ENCODE measurements around the gene MACROD1.

The MACROD1 gene

DNA sequence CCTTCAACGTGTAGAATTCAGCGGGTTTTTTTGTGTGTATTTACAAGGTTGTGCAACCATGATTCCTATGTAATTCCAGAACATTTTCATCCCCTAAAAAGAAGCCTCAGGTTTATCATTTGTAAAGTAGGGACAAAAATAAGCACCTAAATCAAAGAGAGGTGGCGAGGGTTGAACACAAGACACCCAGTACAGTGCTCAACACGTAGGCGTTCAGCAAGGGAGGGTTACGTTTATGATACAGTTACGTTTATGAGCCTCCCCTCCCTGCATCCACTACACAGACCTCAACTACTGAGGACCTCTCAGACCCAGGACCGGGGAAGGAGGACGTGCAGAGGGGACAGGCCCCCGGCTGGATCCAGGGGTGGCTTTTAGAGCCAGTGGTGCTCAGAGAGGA is 85.5 kb downstream of the MACROD1 start:
- in situ Hi-C loops (cut with HindIII; ENCODE audit: low sequenced_read_pairs): no loop called here

GRCh38 chr11:64078905-64079304 is 87.0 kb downstream of the MACROD1 start:
- in situ Hi-C loops (cut with HindIII; ENCODE audit: low sequenced_read_pairs): loop anchor here (5.0 kb wide), 1 partner anchor 57 kb away; no protein-coding TSS in a partner anchor

GRCh38 chr11:64078284-64078683 is 87.6 kb downstream of the MACROD1 start:
- in situ Hi-C loops (cut with HindIII; ENCODE audit: low sequenced_read_pairs): loop anchor here (5.0 kb wide), 1 partner anchor 56 kb away; no protein-coding TSS in a partner anchor

GRCh38 chr11:64077607-64078006 is 88.3 kb downstream of the MACROD1 start:
- in situ Hi-C loops (cut with HindIII; ENCODE audit: low sequenced_read_pairs): loop anchor here (5.0 kb wide), 1 partner anchor 55 kb away; no protein-coding TSS in a partner anchor

- in situ Hi-C loops (cut with HindIII; ENCODE audit: low sequenced_read_pairs): loop anchor here (5.0 kb wide), 1 partner anchor 54 kb away; no protein-coding TSS in a partner anchor
Observed at GRCh38 chr11:64076758-64077157, 89.2 kb downstream of the MACROD1 start.

DNA sequence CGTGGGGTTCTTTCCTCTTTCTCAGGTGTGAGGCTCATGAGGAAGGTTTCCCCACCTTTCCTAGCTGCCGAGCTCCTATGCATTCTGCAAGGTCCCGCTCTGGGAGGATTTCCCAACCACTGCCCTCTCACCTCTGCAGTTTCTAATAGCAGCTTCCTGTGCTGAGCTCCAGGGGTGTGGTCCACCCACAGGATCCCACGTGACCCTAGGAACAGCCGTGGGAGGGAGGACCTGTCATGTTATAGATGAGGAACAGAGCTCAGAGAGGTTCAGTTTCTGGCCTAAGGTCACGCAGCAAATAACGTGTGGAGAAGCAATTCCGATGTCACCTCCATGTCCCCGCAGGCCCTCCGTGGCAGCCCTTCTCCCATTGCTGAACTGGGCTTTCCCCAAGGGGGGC is 91.7 kb downstream of the MACROD1 start:
- in situ Hi-C loops (cut with HindIII; ENCODE audit: low sequenced_read_pairs): no loop called here

DNA sequence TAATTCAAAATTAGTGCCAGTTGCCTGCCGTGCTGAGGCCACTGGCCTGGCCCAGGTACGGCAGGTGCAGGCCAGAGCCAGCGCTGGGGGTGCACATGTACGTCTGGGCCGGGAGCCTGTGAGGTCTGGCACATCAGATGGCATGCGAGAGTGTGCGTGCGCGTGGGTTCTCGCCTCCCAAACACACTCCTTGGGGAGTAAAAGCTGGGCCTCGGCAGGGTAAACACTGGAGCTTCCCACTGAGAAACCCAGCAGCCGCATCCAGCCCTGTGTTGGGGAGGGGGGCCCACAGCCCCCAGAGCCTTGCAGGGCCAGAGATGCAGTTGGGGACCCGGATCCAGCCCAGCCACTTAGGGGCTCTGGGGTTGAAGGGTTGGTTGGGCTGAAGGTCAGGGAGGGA is 92.4 kb downstream of the MACROD1 start:
- in situ Hi-C loops (cut with HindIII; ENCODE audit: low sequenced_read_pairs): no loop called here

- in situ Hi-C loops (cut with HindIII; ENCODE audit: low sequenced_read_pairs): no loop called here
Observed at GRCh38 chr11:64072871-64073270, 93.0 kb downstream of the MACROD1 start.

DNA sequence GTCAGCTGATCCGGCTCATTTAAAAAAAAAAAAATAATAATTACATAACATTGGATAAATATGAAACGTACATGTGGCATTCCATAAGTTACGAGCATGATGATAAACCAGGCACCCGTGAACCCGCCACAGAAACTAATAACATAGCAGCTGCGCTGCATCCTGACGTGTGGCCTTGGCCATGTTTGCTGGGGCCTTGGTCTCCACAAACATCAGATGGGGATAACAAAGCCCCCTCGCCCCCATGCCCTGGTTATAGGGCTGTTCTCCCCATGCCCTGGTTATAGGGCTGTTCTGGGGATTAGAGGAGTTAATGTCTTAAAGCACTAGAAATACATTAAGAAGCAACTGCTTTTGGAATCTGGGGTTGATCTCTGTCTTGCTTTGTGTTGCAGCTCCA is 93.5 kb downstream of the MACROD1 start:
- in situ Hi-C loops (cut with HindIII; ENCODE audit: low sequenced_read_pairs): no loop called here

DNA sequence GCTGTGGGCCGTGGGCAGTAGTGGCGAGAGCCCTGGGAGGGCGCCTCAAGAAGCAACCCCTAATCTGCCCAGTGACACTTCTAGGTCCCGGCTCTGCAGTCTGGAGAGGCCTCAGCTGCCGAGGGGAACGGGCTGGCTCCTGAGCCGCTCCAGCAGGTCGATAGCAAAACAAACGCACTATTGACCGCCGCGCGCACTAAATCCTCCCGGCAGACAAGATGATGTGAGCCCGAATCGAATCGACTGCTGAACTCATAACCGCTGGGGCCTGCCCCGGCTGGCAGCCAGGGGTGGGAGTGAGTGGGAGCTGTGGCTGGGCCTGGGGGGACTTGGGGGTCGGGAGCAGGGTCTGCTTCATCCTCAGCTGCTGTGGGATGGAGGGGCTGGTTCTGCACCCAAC is 94.1 kb downstream of the MACROD1 start:
- in situ Hi-C loops (cut with HindIII; ENCODE audit: low sequenced_read_pairs): no loop called here

GRCh38 chr11:64070314-64070681 is 95.6 kb downstream of the MACROD1 start:
- in situ Hi-C loops (cut with HindIII; ENCODE audit: low sequenced_read_pairs): no loop called here

DNA sequence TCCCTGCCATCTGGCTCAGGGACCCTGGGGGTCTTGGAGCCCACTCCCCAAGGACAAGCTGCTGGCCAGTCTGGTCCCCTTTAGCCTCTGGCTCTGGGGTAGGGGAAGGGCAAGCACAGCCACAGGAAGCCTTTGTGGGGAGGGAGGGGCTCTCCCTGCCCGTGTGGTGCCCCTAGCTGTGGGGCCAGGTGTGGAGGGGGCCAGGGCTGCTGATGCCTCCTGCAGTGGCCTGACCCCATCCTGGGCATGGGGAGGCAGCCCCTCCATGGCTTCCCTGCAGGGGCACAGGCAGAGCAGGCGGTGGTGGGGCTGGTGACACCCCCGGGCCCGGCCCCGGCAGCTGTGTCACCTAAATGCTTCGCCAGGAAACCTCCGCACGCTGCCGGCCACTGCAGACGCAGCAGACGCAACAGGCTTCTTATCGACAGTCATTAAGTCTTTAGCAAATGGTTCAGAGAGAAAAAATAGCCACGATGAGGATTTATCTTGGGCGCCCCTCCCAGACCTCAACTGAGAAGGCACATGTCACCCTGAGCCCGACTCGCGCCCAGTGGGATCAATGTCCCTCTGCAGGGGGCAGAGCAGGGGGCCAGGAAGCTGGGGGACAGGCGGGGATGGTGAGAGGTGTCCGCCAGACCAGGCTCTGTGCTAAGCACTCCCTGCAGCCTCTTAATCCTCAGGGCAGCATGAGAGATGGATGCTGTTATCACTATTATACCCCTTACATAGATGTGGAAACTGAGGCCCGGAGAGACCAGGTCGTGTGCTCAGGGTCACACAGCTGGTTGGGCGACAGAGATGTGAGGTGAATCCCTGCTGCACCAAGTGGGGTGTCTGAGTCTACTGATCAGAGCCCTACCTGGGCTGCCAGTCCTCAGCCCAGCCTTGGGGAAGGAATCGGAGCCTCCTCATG is 96.3 kb downstream of the MACROD1 start:
- in situ Hi-C loops (cut with HindIII; ENCODE audit: low sequenced_read_pairs): no loop called here

GRCh38 chr11:64068705-64069400 is 97.1 kb downstream of the MACROD1 start:
- in situ Hi-C loops (cut with HindIII; ENCODE audit: low sequenced_read_pairs): no loop called here

DNA sequence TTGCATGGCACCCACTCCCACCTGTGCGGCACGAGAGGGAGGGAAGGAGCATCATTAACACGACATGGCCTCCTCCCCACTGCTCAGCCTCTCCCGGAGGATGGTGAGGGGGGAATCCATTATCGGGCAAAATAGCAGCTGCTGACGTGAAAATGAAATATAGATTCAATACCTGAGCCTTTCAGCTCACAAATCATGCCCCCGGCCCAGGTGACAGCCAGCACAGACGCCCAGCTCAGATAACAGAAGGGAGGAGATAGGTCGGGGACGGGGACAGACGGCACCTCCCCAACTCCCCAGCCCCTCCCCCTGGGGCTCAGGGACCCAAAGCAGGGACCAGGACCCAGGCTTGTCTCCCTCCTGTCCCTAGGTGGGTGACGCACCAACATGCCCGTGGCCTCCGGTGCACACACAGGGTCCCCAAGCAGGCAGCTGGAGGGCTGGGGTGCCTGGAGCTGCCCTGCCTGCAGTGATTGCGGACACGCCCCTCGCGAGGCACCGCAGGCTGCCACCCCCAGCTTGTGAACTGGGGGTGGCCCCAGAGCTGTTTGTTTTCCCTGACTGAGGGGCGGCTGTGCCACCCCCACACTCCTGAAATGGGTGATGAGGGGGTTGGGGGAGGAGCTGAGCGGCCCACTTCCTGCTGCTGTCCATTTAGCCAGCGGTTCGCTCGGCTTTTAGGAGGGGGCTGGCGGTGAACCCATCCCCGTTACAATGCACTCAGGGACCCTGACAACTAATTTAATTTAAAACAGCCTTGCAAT is 98.5 kb downstream of the MACROD1 start:
- in situ Hi-C loops (cut with HindIII; ENCODE audit: low sequenced_read_pairs): no loop called here

DNA sequence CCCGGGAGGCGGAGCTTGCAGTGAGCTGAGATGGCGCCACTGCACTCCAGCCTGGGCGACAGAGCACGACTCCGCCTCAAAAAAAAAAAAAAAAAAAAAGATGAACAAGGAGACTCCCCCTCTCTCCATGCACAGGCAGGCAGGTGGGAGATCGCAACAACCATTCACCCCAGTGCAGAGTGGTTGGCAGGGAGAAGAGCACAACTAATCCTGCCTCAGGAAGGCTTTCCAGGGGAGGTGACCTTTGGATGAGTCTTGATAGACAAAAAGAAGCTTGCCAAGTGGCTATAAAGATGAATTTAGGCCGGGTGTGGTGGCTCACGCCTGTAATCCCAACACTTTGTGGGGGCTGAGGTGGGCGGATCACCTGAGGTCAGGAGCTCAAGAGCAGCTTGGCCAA is 100.2 kb downstream of the MACROD1 start:
- in situ Hi-C loops (cut with HindIII; ENCODE audit: low sequenced_read_pairs): no loop called here

- in situ Hi-C loops (cut with HindIII; ENCODE audit: low sequenced_read_pairs): no loop called here
Observed at GRCh38 chr11:64065141-64065465, 100.8 kb downstream of the MACROD1 start.

GRCh38 chr11:64064374-64065140 is 101.4 kb downstream of the MACROD1 start:
- in situ Hi-C loops (cut with HindIII; ENCODE audit: low sequenced_read_pairs): no loop called here

DNA sequence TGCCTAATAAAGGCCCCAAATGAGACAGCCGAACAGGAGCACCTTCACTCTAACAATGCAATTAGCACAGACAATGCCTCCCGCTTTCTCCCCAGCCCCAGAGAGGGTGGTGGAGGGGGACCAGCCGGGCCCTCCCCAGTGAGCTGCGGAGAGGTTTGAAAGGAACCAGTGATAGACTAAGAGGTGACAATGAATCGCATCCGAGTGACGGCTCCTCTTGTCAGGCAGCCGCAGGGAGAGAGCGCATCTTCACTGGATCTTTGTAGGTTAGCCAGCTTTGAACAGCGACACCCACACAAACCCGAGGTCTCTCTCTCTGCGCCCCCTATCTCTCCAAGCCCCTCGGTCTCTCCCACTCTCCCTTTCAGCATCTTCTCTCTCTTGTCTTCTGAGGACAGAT is 102.1 kb downstream of the MACROD1 start:
- in situ Hi-C loops (cut with HindIII; ENCODE audit: low sequenced_read_pairs): no loop called here

GRCh38 chr11:64062185-64063039 is 103.5 kb downstream of the MACROD1 start:
- in situ Hi-C loops (cut with HindIII; ENCODE audit: low sequenced_read_pairs): no loop called here
